Measurements from ENCODE around the gene SPHK2.
"Not testable (repeated sequence)": the region's sequence is repeated elsewhere in the genome, so short reads cannot be mapped to it uniquely, and the experiment has no call there.

SPHK2 gene

DNA sequence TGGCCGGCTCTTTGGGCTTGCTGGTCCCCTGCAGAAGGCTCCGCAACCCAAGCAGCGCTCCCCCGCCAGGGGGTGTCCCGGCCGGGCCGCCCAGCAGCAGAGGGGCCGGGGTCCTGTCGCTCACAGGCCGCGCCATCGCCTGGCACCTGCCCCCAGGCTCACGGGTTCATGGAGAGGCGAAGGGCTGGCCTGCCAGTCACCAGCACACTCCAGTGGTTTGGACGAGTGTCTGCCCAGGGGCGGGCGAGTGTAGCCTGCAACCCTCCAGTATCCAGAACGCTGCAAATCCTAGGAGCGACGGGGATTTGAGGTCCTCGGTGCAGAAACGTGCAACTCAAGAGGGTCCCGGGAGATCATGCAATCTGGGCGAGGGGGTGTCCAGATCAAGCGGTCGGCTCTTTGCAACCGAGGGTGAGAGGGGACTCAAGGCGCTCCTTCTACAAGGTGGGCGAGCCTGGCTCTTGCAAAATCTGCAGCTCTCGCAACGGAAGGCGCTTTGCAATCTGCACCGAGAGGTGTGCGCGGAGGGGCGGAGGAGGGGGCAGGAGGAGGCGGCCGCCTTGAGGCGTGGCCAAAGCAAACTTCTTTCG, 17.6 kb downstream of the SPHK2 start, which contains the start of gene DBP:
Gene DBP (minus strand): TSS at position 521 of the 590 bp plus-strand sequence. CDS start 385 bp downstream, at position 136.
- no peak for DNase-seq (ENCODE audit: low read depth in 2 of 2)

DNA sequence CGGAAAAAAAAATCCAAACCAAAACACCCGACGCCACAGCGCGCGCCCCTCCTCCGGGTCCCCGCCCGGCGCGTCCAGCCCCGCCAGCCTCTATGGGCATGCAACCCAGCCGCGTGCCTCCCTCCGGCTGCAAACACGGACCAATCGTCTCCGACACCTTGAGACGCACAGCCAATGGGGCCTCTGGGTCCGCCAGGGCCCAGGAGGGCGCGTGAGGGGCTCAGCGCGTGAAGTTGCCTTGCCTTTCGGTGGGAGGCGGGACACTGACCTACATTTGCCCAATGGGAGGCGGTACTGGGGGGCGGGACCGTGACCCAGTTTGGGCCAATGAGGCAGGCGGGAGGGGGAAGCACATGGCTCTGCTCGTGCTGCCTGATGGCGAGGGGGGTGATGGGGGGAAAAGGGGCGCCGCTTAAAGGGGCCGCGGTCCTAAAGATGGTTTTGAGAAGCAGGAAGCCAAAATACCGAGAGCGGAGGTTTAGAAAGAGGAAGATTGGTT, 18.2 kb downstream of the SPHK2 start:
- peak; percentile 98 to 99 for DNase-seq (ENCODE audit: low read depth in 2 of 2)

DNA sequence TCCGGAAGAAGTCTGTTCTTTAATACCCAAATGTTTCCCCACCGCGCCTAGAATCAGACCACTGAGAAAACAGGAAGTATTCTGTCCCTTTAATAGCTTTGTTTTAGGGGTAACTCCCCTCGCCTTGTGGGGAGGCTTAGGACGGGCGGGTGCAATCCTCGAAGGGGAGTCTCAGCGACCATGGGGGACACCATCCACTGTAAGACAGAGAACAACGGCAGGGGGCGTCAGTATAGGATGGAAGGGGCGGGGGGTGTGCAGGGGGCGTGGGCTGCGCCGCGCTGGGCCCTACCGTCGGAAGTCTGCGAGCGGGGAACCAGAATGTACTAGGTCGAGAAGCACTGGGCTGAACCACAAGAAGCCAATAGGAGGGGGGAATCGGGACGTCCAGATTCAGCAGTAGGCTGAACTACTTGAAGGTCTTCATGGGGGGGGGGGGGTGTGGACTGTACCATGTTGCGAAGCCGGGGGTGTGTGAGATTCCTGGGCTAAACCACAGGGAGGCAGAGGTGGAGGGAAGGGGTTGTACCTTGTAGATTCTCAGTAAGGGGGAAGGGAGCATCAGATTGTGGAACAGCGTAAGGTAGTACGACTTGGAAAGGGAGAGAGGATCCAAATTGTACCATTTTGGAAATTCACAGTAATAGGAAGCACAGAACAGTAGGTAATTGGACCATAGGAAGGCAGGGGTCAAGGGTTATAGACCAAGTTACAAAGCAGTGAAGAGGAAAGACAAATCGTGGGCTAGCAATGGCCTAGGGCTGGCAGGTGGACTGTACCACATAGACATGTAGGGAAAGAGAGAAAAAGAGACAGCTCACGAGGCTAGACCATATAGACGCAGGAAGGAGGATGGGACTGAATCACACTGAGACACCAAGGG, 18.9 kb downstream of the SPHK2 start:
- DNase-seq (ENCODE audit: low read depth in 2 of 2) = peak in 1 of 2 donors; percentile 58

DNA sequence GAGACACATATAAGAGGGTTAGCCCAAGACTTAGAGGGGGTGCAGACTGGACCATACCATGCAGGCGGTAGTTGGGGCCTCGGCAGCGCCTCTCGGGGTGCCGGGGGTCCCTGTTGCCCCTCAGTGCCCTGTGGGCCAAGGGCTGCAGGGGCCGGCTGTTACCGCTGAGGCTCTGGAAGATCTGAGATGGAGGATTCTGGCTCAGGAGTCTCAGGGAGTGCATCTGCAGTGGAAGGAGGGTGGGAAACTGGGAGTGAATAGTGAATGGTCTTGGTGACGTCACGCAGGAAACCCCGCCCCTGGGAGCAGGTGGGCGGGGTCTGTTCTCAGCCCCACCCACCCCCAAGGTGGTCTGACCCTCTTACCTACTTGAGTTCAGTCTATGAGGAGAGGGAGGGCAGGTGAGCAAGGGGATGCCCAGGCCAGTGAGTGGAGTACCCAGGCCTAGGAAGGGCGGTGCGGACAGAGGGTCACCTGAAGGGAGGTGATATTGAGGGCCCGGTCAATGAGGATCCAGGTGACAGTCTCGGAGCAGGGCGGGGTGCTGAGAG, 19.6 kb downstream of the SPHK2 start:
- DNase-seq (ENCODE audit: low read depth in 2 of 2) = no peak

DNA sequence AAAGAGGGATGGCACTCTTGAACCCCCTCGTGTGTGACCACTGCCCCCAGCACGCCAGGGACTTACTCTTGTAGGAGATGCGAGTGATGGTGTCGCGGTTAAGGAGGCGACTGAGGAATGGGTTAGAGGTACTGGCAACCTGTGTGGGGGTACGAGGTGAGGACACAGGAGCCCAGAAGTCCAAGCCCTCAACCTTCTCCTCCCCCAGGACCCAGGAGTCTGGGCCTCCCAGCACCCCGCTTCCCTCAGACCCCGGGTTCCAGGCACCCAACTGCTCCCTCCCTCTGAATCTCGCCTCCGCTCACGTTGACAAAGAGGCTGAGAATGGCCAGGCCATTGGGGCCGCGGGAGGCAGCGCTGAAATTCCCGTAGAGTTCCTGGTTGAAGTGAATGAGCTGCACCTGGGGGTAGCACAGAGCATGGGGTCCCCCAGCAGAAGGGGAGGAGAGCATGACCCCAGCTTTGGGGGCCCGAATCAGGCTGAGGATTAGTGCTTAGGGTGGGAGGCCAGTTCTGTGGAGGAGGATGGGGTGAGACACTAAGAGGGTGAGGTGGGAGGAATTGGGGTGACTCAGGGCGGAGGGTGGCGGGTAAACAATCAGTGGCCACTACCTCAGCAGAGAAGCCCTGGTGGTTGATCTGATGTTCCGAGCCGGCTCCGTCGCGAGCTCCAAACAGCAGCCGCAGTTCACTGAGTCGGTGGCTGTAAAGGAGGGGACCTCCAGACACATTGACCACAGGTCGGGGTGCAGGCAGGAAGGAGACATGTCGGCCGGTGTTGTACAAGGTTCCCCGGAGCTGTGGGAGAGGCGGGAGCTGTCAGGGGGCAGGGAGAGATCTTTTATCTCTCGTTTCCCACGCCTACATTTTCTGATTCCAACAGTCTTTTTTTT, 20.4 kb downstream of the SPHK2 start:
- DNase-seq (ENCODE audit: low read depth in 2 of 2) = no peak

DNA sequence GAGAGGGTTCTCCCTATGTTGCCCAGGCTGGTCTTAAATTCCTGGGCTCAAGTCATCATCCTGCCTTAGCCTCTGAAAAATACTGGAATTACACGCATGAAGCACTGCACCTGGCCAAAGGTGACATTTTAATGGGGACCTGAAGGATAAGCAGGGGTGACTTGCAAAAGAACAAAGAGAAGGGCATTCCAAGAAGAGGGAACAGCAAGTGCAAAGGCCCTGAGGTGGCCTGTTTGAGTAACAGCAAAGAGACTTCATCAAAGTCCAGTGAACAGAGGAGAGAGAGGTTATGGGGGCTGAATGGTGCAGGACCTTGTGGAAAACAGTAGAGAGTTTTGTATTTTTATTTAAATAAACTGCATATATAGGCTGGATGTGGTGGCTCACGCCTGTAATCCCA, 22.5 kb downstream of the SPHK2 start:
- DNase-seq (ENCODE audit: low read depth in 2 of 2) = no peak

DNA sequence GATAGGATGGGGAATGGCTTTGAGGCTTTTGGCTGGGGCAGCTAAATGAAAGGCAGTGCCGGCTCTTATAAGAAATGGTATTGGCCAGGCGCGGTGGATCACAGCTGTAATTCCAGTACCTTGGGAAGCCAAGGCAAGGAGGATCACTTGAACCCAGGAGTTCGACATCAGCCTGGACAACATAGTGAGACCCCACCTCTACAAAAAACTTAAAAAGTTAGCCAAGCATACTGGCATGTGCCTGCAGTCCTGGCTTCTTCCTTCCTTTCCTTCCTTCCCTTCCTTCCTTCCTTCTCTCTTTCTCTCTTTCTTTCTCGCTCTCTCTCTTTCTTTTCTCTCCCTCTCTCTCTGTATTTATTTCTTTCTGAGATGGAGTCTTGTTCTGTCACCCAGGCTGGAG, 23.6 kb downstream of the SPHK2 start:
- DNase-seq (ENCODE audit: low read depth in 2 of 2) = no peak

DNA sequence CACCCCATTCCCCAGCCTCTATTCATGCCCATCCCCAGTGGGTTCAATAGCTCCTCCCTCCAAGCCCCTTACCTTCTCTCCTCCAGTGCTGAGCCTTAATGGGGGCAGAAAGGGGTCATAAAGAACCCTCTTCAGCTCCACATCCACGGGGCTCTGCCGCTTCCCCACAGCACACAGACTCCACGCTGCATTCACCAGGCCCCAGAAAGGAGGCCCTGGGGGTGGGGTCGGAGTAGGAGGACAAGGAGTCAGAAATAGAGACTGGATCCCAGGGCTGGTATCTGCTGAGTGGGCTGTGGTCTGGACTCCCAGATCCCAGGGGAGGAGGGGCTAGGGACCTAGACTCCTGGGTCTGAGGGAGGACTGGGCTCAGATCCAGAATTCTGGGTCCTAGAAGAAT, 25.0 kb downstream of the SPHK2 start:
- no peak for DNase-seq (ENCODE audit: low read depth in 2 of 2)

DNA sequence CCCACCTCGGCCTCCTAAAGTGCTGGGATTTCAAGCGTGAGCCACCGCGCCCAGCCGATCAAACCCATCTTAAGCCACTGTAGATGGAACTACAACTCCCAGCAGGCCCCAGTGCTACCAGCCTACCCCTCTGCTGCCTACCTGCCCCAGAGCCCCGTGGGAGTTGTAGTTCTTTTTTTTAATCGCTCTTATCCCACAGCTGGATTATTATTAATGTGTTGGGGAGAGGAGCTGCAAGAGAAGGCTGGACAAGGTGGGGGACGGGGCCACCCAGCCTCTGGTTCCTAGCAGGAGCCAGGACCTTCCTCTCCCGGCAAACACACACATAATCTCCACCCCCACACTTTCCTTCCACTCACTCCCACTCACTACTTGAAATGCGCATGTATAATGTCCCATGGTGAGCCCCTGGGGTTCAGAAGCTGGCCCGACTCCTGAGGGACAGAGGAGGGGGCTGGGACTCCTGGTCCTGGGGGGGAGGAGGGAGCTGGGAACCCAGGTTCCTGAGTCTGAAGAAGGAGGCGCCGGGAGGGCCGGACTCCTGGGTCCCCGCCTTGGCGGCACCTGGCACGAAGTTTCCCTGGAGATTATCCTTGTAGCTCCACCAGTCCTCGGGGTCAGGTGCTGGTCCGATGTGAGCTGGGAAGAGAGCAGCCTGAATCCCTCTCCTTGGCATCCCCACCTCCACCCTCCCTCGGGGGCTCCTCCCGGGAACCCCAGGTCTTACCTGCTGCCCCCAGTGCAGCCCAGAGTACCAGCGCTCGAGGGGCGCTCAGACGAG, 25.7 kb downstream of the SPHK2 start:
- peak; percentile 30 to 51 for DNase-seq (ENCODE audit: low read depth in 2 of 2)

DNA sequence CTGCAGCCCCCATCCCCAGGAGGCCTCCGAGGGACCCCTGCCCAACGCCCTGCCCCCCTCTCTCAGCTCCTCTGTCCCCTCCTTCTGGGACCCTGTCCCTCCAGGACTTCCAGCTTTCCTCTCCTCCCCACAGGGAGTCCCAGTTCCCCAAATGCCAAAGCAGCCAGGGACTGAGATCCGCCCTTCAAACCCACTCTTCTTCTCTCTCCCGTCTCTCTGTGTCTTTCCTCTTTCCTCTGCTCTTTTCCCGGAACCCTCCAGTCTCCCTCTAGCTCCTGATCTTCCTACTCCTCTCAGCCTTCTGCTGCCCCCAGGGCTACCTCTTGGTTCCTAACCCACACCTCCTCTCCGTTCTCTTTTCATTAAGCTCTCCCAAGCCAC, 26.3 kb downstream of the SPHK2 start:
- DNase-seq (ENCODE audit: low read depth in 2 of 2) = no peak

DNA sequence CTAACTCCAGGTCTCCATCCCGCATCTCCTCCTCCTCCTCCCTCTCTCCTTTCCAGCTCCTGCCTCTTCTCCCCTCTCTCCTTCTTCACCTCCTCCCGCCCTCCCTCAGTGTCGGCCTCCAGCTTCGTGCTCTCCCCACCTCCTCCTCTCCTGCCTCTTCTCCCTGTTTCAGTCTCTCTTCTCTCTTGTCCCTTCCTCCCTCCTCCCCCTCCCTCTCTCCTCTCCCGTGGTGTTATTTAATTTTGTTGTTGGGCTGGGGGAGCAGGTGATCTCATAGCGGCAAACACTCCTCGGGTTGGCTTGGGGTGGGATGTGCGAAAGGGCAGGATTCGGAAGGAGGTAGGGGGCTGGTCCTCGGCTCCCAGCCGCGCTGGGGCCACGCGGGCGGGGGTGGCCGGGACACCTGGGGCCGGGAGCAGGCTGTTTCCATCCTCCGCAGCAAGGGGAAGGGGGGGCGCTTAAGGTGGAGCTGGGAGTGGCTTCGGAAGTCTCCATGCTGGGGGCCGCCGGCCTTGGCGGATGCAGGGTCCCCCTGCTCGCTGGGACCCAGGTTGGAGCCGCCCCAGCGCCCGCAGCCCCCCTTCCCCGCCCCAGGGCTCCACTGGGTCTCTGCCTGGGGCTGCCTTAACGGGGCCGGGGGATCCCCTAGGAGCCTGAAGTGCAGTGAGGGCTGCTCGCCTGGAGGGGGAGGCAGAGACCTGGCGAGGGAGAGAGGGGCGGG, 26.9 kb downstream of the SPHK2 start, which contains the start of gene CA11:
Gene CA11 (minus strand): TSS at position 187 of the 721 bp plus-strand sequence. CDS start 555 bp downstream, outside the sequence.
- DNase-seq (ENCODE audit: low read depth in 2 of 2) = peak; percentile 79 to 80

DNA sequence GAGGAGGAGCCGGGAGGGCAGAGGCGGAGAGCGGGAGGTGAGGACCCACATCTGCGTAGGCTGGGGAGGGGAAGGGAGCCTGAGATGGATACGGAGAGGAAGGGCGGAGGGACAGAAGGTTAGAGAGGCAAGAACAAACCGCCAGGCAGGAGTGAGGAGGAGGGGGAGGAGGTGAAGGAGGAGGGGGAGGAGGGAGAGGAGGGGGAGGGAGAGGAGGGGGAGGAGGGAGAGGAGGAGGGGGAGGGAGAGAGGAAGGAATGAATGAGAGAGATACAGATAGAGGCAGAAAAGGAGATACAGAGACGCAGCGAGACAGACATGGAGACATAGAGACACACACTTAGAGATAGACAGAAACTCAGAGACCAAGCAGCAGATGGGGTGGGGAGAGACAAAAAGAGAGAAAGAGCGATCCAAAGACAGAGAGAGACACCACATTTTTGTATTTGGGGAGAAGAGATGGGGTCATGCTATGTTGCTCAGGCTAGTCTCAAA, 27.5 kb downstream of the SPHK2 start:
- DNase-seq (ENCODE audit: low read depth in 2 of 2) = no peak

DNA sequence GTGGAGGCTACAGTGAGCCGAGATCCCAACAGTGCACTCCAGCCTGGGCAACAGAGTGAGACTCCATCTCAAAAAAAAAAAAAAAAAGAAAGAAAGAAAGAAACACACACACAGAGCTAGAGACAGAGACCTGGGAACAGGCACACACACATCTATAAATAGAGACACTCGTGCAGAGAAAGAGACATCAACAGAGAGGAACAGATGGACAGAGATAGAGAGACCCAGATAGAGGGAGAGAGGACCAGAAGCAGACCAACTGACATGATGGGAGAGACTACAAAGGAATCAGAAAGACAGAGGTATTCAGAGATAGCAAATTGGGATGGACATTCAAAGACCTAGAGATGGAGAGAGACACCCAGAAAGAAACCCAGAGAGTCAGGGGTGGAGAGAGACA, 28.8 kb downstream of the SPHK2 start:
- no peak for DNase-seq (ENCODE audit: low read depth in 2 of 2)

DNA sequence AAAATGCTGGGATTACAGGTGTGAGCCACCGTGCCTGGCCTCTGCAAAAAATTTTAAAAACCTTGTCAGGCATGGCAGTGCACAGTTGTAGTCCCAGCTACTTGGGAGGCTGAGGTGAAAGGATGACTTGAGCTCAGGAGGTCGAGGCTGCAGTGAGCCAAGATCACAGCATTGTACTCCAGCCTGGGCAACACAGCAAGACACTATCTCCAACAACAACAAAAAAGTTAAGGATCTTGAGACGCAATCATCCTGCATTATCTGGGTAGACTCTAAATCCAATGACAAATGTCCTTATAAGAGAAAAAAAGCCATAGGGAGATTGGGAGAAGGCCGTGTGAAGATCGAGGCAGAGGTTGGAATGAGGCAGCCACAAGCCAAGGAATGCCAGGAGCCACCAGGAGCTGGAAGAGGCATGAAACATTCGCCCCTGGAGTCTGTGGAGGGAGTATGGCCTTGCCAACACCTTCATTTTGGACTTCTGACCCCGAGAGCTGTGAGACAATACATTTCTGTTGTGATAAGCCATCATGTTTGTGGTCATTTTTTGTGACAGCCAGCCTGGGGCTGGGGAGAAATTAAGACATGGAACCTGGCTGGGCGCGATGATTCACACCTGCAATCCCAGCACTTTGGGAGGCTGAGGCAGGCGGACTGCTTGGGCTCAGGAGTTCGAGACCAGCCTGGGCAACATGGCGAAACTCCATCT, 31.8 kb downstream of the SPHK2 start:
- DNase-seq (ENCODE audit: low read depth in 2 of 2) = no peak

DNA sequence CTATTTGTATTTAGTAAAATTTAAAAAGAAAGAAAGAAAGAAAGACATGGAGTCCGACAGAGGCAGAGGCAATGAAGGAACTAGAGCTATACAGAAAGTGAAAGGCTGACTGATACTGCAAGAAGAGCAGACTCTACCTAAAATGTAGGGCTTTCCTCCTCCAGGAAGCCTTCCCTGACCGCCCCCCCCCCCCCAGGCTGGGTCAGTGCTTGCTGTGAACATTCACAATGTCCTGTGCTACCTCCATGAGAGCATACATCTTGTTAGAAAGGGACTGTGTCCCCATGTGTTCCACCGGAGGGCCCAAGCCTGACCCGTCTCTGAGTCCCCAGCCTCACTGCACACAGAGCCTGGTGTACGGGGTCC, 32.4 kb downstream of the SPHK2 start:
- DNase-seq (ENCODE audit: low read depth in 2 of 2) = no peak

DNA sequence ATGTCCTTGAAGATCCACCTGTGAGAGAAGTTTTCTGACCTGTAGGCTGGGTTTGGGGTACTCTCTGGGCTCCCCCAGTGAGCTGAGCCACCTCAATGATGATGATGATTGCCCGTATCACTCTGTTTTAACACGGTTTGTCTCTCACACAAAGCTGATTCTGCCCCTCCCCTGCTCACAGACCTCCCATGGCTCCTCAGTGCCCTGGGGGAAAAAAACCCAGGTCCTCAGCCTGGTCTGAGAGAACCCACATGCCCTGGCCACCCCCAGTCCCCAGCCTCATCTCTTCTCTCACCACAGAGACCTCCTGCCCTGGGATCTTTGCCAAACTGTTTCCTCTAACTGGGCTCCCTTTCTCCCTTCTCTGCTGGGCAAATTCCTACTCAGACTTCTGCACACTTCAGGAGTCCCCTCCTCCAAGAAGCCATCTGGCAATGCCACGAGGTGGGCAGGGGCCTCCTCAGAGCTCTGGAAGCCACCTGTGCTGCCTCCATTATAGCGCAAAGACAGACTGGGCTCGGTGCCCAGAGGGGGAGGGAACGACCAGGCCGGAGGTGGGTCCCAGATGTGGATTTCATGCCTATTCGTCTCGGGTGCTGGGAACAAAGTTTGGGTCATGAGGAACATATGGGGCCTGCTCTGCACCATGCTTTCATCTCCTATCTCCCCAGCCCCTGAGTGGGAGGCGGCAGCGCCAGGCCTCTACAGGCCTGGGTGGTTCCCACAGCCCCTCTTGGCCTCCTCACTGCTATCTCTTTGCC, 35.2 kb downstream of the SPHK2 start:
- DNase-seq (ENCODE audit: low read depth in 2 of 2) = no peak

DNA sequence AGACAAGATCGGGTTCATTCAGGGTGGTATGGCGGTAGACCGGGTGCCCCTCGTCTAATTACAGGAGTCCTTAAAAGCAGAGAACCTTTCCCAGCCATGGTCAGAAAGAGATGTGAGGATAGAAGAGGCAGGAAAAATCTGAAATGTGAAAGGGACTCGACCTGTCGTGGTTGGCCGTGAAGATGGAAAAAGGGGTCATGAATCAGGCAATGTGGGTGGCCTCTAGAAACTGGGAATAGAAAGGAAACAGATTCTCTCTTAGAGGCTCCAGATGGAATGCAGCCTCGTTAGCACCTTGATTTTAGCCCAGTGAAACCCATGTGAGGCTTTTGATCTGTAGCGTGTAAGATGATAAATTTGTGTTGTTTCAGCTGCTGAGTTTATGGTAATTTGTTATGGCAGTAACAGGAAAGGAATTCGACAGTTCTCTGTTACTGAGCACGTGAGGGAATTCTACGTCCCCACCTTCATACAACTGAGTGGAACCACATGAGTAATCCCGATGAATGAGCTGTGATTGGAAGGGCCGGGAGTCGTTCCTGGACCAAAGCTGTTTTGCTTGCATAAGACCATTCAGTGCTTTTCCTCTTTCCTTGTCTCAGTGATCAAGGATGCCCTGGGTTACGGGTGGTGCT, 37.7 kb downstream of the SPHK2 start:
- no peak for DNase-seq (ENCODE audit: low read depth in 2 of 2)

DNA sequence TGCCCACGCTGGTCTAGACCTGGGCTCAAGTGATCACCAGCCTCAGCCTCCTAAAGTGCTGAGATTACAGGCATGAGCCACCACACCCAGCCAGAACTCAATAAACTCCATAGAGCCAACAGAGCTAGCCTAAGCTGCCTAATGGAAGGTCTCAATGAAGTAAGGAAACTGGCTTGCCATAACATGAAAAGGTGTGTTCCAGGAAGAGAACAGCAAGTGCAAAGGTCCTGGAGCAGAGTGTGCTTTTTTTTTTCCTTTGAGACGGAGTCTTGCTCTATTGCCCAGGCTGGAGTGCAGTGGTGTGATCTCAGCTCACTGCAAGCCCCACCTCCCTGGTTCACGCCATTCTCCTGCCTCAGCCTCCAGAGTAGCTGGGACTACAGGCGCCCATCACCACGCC, 38.5 kb downstream of the SPHK2 start:
- DNase-seq (ENCODE audit: low read depth in 2 of 2) = not testable (repeated sequence)

All from stimulated activated CD8-positive, alpha-beta memory T cell treated with anti-CD3 and anti-CD28 coated beads, Interleukin-7, amount 100 ng/mL, for 1 hour (primary cell).